Chondrocyte (in vitro differentiated cells): ENCODE results near the gene CABLES1. TPM values are rescaled to one million over a fixed set of nuclear protein-coding genes. Genes with fewer than 3 reads are reported as not detected.
"Not testable (repeated sequence)": the region's sequence is repeated elsewhere in the genome, so short reads cannot be mapped to it uniquely, and the experiment has no call there.

Source experiments
- DNase-seq: peaks from one replicate; pipeline ENCODE4 v3.0.0; 2021; ENCODE audit warnings: mixed read lengths, low spot score
- H3K27ac Mint-ChIP-seq: one replicate; pipeline ENCODE4 v1.8.0; 2021; ENCODE audit warnings: mild to moderate bottlenecking, moderate library complexity, mixed read lengths; ENCODE audit not compliant: unreplicated experiment
- H3K27me3 Mint-ChIP-seq: 2 replicates; pipeline ENCODE4 v1.8.0; 2021; ENCODE audit warnings: low read depth, mixed read lengths
- H3K36me3 Mint-ChIP-seq: 2 replicates; pipeline ENCODE4 v1.8.0; 2021; ENCODE audit warnings: low read depth, mixed read lengths
- H3K4me1 Mint-ChIP-seq: 2 replicates; pipeline ENCODE4 v1.8.0; 2021; ENCODE audit warnings: low read depth, mild to moderate bottlenecking, mixed read lengths
- H3K4me3 Mint-ChIP-seq: one replicate; pipeline ENCODE4 v1.8.0; 2021; ENCODE audit warnings: mild to moderate bottlenecking, moderate library complexity, mixed read lengths; ENCODE audit not compliant: unreplicated experiment
- H3K9me3 Mint-ChIP-seq: 2 replicates; pipeline ENCODE4 v1.8.0; 2021; ENCODE audit warnings: low read depth, mixed read lengths
- total RNA-seq: library from RNA; stranded (reverse); gene quantifications from 3 replicates; pipeline ENCODE4 v1.2.1, GENCODE V29; 2021
- TF ChIP-seq, protein P1 (sequence below): fragments of 200-600 bp; sonication (generic); IDR thresholded peaks from 2 replicates; pipeline ENCODE4 v1.5.0; 2021; ENCODE audit warnings: antibody characterized with exemption, mild to moderate bottlenecking, moderate library complexity

The CABLES1 gene
- total RNA-seq, 1 donor from 2014 or later: 29.3 TPM

DNA sequence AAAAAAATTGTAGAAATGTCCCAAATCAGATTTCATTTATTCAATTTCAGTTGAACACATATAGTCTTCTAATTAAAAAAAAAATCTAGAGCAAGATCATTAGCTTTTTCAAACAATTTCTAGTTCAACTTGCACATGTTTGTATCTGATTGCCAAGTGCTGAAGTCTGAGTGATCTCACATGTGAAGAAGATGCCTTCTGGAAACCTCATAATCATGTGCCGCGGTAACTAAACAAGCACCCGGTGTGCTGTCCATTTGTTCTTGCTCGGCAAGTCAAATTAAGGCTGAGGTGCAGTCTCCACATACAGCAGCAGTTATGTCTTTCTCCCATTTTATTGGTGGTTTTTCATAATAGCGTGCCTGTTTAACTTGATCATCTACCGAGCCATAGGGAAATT is 18.7 kb downstream of the CABLES1 start:
- Mint-ChIP-seq H3K9me3 (no peaks in the 10 kb centered on the region), H3K4me3 (no peak overlapping the region), H3K27ac (no peak overlapping the region), H3K4me1 (peaks cover 48% of the 10 kb centered on the region), H3K27me3 (no peaks in the 10 kb centered on the region), H3K36me3 (peaks cover 5% of the 10 kb centered on the region)
- TF ChIP-seq, protein P1, sequence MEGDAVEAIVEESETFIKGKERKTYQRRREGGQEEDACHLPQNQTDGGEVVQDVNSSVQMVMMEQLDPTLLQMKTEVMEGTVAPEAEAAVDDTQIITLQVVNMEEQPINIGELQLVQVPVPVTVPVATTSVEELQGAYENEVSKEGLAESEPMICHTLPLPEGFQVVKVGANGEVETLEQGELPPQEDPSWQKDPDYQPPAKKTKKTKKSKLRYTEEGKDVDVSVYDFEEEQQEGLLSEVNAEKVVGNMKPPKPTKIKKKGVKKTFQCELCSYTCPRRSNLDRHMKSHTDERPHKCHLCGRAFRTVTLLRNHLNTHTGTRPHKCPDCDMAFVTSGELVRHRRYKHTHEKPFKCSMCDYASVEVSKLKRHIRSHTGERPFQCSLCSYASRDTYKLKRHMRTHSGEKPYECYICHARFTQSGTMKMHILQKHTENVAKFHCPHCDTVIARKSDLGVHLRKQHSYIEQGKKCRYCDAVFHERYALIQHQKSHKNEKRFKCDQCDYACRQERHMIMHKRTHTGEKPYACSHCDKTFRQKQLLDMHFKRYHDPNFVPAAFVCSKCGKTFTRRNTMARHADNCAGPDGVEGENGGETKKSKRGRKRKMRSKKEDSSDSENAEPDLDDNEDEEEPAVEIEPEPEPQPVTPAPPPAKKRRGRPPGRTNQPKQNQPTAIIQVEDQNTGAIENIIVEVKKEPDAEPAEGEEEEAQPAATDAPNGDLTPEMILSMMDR: no peak
- DNase-seq: no peak

DNA sequence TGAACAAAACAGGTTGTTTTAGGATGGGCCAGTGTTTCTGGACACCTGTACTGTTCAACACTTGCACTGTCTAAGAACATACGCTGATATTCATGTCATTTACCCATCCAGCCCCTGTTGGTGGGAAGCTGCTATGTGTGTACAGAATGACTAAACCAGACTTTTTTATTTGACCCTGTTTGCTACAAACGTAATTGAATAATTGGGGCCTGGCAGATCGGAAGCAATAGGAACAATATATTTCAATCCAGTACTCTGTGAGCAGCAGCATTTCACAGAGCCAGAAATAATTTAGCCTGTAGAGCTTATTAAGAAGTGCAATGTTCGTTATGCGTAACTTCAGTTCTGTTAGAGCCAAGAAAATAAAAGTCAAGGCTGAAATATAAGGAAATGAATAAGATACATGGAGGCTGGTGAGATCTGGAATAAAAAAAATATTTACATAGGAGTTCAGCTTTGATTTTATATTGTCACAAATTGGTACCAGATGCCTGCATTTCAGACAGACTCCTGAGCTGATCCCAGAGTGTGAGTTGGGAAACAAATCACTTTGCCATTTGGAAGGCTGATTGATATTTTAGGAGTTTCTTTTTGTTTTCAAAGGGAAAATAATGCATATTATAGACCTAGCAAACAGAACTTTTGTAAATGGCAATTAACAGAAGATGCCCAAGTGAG is 19.7 kb downstream of the CABLES1 start:
- Mint-ChIP-seq H3K36me3 (peaks cover 5% of the 10 kb centered on the region), H3K27me3 (no peaks in the 10 kb centered on the region), H3K4me3 (no peak overlapping the region), H3K27ac (peak overlapping the region; percentile 70), H3K4me1 (peaks cover 49% of the 10 kb centered on the region), H3K9me3 (no peaks in the 10 kb centered on the region)
- no peak for DNase-seq
- TF ChIP-seq, protein P1: peak; percentile 47

DNA sequence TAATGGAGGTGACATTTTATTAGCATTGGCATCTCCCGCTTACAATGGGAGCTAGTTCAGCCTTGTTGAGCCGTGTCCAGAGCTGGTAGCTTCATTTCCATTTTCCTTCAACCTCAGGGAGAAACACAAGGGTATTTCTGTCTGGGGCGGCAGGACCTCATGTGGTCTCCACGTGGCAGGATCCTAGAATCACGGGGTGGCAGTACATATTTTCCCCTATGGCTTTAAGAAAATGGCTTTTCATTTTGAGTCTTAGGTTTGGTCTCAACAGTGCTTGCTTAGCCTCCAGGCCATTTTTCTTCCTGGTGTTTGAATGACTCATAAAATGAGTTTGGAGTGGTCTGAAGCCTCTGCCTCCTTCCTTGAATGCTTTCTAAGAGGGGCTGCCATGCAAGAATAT is 20.3 kb downstream of the CABLES1 start:
- Mint-ChIP-seq H3K4me3 (no peak overlapping the region), H3K9me3 (no peaks in the 10 kb centered on the region), H3K36me3 (peaks cover 5% of the 10 kb centered on the region), H3K4me1 (peaks cover 47% of the 10 kb centered on the region), H3K27me3 (no peaks in the 10 kb centered on the region), H3K27ac (peak overlapping the region; percentile 70)
- DNase-seq: no peak
- TF ChIP-seq, protein P1: no peak

DNA sequence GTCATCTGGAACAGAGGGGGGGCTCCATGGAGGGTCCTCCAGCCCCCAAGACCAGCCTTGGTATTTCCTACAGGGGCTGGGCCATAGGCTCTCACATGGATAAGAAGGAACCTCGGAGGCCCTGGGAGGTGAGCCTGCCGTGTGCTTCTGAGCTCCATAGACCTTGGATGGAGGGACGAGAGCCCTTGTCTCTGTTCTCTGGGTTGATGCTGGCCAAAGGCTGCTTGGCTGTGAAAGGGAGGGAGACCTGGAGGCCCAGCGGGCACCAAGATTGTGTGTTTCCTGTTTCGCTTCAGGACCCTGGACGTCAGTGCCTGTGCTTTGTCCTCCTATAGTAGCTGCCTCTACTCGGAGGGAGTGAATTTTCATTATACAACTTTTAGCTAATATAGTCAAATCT is 20.8 kb downstream of the CABLES1 start:
- DNase-seq: no peak
- H3K9me3 Mint-ChIP-seq: no peaks in the 10 kb centered on the region
- TF ChIP-seq, protein P1: no peak
- peaks cover 45% of the 10 kb centered on the region for H3K4me1 Mint-ChIP-seq
- H3K27me3 Mint-ChIP-seq: no peaks in the 10 kb centered on the region
- peaks cover 5% of the 10 kb centered on the region for H3K36me3 Mint-ChIP-seq
- H3K4me3 Mint-ChIP-seq: no peak overlapping the region
- peak overlapping the region; percentile 70 for H3K27ac Mint-ChIP-seq

DNA sequence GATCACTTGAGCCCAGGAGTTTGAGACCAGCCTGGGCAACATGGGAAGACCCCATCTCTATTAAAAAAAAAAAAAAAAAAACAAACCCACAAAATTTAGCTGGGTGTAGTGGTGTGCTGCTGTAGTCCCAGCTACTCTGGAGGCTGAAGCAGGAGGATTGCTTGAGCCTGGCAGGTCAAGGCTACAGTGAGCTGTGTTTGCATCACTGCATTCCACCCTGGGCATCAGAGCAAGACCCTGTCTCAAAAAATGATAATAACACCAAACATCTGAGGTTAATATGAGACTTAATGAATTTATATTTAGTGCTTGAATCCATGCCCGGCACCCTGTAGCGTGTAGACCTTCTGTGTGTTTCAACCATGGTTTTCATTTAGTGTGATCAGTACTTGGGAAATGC is 22.8 kb downstream of the CABLES1 start:
- no peak for DNase-seq
- H3K4me3 Mint-ChIP-seq: no peak overlapping the region
- peaks cover 6% of the 10 kb centered on the region for H3K36me3 Mint-ChIP-seq
- H3K27me3 Mint-ChIP-seq: no peaks in the 10 kb centered on the region
- no peak overlapping the region for H3K27ac Mint-ChIP-seq
- peaks cover 45% of the 10 kb centered on the region for H3K4me1 Mint-ChIP-seq
- TF ChIP-seq, protein P1: no peak
- no peaks in the 10 kb centered on the region for H3K9me3 Mint-ChIP-seq

DNA sequence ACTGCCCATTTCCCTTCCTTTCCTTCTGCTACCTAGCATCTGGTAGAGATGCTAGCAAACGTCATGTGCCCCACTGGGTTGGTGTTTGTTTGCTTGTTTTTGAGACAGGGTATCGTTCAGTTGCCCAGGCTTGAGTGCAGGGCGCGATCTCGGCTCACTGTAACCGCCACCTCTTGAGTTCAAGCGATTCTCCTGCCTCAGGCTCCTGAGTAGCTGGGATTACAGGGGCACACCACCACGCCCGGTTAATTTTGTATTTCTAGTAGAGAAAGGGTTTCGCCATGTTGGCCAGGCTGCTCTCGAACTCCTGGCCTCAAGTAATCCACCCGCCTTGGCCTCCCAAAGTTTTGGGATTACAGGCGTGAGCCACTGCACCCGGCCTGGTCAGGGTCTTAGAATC is 23.6 kb downstream of the CABLES1 start:
- not testable (repeated sequence) for DNase-seq, H3K4me3 Mint-ChIP-seq, H3K27me3 Mint-ChIP-seq, H3K9me3 Mint-ChIP-seq, H3K36me3 Mint-ChIP-seq
- Mint-ChIP-seq H3K4me1 (peaks cover 45% of the 10 kb centered on the region), H3K27ac (peak overlapping the region; percentile 49)
